Measurements from ENCODE around the gene SIX1. TPM values are rescaled to one million over a fixed set of nuclear protein-coding genes. Genes with fewer than 3 reads are reported as not detected.

Gene SIX1
- total RNA-seq, 2 donors from 2014 or later, result 0.13 TPM; not detected in 1

GRCh38 chr14:60637479-60638315 is 11.6 kb downstream of the SIX1 start:
- H3K4me1 ChIP-seq (ENCODE audit: control insufficient read depth, insufficient read depth, low read length), result peaks cover 5% of the 10 kb centered on the region
- Mint-ChIP-seq H3K4me1 (peaks cover 37% of the 10 kb centered on the region), H3K27me3 (ENCODE audit: insufficient read depth) (peaks cover 88% of the 10 kb centered on the region), H3K4me3 (peak overlapping the region; percentile 46), H3K9me3 (no peaks in the 10 kb centered on the region), H3K36me3 (ENCODE audit: low read depth) (no peaks in the 10 kb centered on the region), H3K27ac (no peak overlapping the region)
- peak overlapping the region; percentile 9 for H3K27ac ChIP-seq (ENCODE audit: low read depth, low read length)
- H3K27me3 ChIP-seq (ENCODE audit: control insufficient read depth, insufficient read depth, low read length, poor library complexity, severe bottlenecking), result peaks cover 93% of the 10 kb centered on the region
- DNase-seq, result peak; percentile 80
- 6% methylated on average over 27 to 55 of the region's 55 CpGs for WGBS, 2 experiments (ENCODE audit: insufficient coverage in 1 of 2, insufficient read length in 1 of 2)
- H3K4me3 ChIP-seq (ENCODE audit: low read length), result peak overlapping the region; percentile 47
- H3K9me3 ChIP-seq (ENCODE audit: control insufficient read depth, low read length), result no peaks in the 10 kb centered on the region
- H3K9ac ChIP-seq (ENCODE audit: extremely low read depth, low read length, poor library complexity, severe bottlenecking), result no peak overlapping the region
- TF ChIP-seq, protein P1, sequence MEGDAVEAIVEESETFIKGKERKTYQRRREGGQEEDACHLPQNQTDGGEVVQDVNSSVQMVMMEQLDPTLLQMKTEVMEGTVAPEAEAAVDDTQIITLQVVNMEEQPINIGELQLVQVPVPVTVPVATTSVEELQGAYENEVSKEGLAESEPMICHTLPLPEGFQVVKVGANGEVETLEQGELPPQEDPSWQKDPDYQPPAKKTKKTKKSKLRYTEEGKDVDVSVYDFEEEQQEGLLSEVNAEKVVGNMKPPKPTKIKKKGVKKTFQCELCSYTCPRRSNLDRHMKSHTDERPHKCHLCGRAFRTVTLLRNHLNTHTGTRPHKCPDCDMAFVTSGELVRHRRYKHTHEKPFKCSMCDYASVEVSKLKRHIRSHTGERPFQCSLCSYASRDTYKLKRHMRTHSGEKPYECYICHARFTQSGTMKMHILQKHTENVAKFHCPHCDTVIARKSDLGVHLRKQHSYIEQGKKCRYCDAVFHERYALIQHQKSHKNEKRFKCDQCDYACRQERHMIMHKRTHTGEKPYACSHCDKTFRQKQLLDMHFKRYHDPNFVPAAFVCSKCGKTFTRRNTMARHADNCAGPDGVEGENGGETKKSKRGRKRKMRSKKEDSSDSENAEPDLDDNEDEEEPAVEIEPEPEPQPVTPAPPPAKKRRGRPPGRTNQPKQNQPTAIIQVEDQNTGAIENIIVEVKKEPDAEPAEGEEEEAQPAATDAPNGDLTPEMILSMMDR (conservative IDR thresholded peaks at IDR 0.05), result peak; percentile 55
- H3K36me3 ChIP-seq (ENCODE audit: control insufficient read depth, insufficient read depth, low read length), result no peaks in the 10 kb centered on the region

DNA sequence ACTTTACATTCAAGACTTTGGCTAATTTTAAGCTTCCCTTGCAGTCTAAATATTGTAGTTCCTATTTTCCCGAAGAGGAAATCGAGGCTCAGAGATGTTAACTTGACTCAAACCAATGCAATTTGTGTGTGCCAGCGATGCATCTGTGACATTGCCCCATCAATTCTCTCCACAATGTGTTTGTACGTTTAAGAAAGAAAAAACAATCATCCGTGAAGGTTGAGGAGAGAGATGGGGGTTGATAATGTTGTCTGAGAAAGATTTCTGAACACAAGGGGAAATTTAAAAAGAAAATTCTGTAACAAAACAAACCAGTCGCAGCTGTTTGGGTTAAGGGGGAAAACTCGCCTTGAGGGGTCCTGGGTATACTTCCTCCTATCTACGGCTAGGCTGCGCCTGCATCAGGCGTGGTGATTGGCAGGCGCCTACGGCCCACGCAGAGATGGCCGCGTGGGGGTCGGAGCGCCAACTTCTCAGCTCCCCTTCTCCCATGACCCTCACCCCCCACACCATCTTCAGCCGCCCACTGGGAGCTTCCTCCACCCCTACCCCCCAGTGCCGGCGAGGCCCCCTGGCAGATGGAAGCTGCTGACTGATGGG is 12.3 kb downstream of the SIX1 start:
- DNase-seq, result no peak
- Histone ChIP-seq H3K4me3 (ENCODE audit: low read length) (peak overlapping the region; percentile 47), H3K9ac (ENCODE audit: extremely low read depth, low read length, poor library complexity, severe bottlenecking) (no peak overlapping the region), H3K36me3 (ENCODE audit: control insufficient read depth, insufficient read depth, low read length) (no peaks in the 10 kb centered on the region), H3K27ac (ENCODE audit: low read depth, low read length) (peak overlapping the region; percentile 9), H3K4me1 (ENCODE audit: control insufficient read depth, insufficient read depth, low read length) (no peaks in the 10 kb centered on the region), H3K27me3 (ENCODE audit: control insufficient read depth, insufficient read depth, low read length, poor library complexity, severe bottlenecking) (peaks cover 86% of the 10 kb centered on the region), H3K9me3 (ENCODE audit: control insufficient read depth, low read length) (no peaks in the 10 kb centered on the region)
- peak overlapping the region; percentile 46 for H3K4me3 Mint-ChIP-seq
- H3K27ac Mint-ChIP-seq, result no peak overlapping the region
- no peaks in the 10 kb centered on the region for H3K9me3 Mint-ChIP-seq
- TF ChIP-seq, protein P1 (conservative IDR thresholded peaks at IDR 0.05), result no peak
- no peaks in the 10 kb centered on the region for H3K36me3 Mint-ChIP-seq (ENCODE audit: low read depth)
- WGBS, 2 experiments (ENCODE audit: insufficient coverage in 1 of 2, insufficient read length in 1 of 2), result 31 to 58% methylated on average over 5 to 20 of the region's 20 CpGs
- peaks cover 39% of the 10 kb centered on the region for H3K4me1 Mint-ChIP-seq
- H3K27me3 Mint-ChIP-seq (ENCODE audit: insufficient read depth), result peaks cover 86% of the 10 kb centered on the region

DNA sequence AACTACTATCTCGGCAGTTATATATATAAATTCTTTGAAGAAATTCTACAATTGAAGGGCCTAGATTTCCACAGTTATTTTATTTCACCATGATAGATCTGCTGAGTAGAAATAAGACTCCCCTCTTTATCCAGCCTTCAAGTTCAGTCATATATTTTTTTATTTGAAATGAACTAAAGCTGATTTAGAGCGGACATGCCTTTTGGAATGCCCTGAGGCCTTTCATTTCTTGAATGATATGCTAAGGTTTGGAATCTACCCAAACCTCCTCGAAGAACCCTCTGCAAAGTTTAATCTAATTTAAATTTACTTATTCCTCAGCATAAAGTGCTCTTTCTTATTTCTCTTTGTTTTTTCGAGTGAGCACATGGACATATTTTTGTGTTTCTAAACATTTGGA is 15.1 kb downstream of the SIX1 start:
- peaks cover 71% of the 10 kb centered on the region for H3K27me3 ChIP-seq (ENCODE audit: control insufficient read depth, insufficient read depth, low read length, poor library complexity, severe bottlenecking)
- H3K4me1 ChIP-seq (ENCODE audit: control insufficient read depth, insufficient read depth, low read length), result peaks cover 8% of the 10 kb centered on the region
- H3K9me3 ChIP-seq (ENCODE audit: control insufficient read depth, low read length), result no peaks in the 10 kb centered on the region
- TF ChIP-seq, protein P1 (conservative IDR thresholded peaks at IDR 0.05), result no peak
- Mint-ChIP-seq H3K4me3 (no peak overlapping the region), H3K36me3 (ENCODE audit: low read depth) (no peaks in the 10 kb centered on the region), H3K27ac (no peak overlapping the region), H3K27me3 (ENCODE audit: insufficient read depth) (peaks cover 65% of the 10 kb centered on the region), H3K9me3 (no peaks in the 10 kb centered on the region), H3K4me1 (peaks cover 23% of the 10 kb centered on the region)
- no peaks in the 10 kb centered on the region for H3K36me3 ChIP-seq (ENCODE audit: control insufficient read depth, insufficient read depth, low read length)
- H3K4me3 ChIP-seq (ENCODE audit: low read length), result no peak overlapping the region
- H3K9ac ChIP-seq (ENCODE audit: extremely low read depth, low read length, poor library complexity, severe bottlenecking), result no peak overlapping the region
- H3K27ac ChIP-seq (ENCODE audit: low read depth, low read length), result no peak overlapping the region
- 85% methylated on average over 4 of the region's 4 CpGs; no CpG with 5 or more reads in 1 of the 2 experiments for WGBS, 2 experiments (ENCODE audit: insufficient coverage in 1 of 2, insufficient read length in 1 of 2)
- no peak for DNase-seq

Data from endodermal cell (in vitro differentiated cells).